Pancreas (tissue), 10 donors: Measurements from ENCODE around the gene DUSP7. TPM values are rescaled to one million over a fixed set of nuclear protein-coding genes. Genes with fewer than 3 reads are reported as not detected.

Experiments
- ATAC-seq, 4 donors: fragments of 200-7000 bp; cut with Tn5 transposase; one replicate each; pipeline versions ENCODE4 v1.8.0 to v1.9.1; 2020; ENCODE audit warnings: mild to moderate bottlenecking in 4 of 4, moderate library complexity in 4 of 4
- DNase-seq, 6 donors: peaks; one replicate each; pipeline ENCODE4 v3.0.0-alpha.2; 2020
- FAIRE-seq: peaks from 2 replicates; lab custom pipeline; 2012; peaks lifted over from hg19 to GRCh38; lab: Jason Lieb, UNC
- H3K27ac ChIP-seq, 4 donors: fragments of 200-600 bp; sonication (generic); 1 replicate in 3 of 4; 2 replicates in 1 of 4; pipeline versions ENCODE4 v1.5.0 to v1.8.0; 2020
- H3K27me3 ChIP-seq, 4 donors: fragments of 200-600 bp; one replicate each; pipeline ENCODE4 v1.8.0; 2021
- H3K36me3 ChIP-seq, 3 donors: fragments of 200-600 bp; sonication (generic) in 1 of 3; one replicate each; pipeline versions ENCODE4 v1.5.0 to v1.8.0; 2020 to 2021
- H3K4me1 ChIP-seq, 3 donors: fragments of 200-600 bp; one replicate each; pipeline ENCODE4 v1.8.0; 2021
- H3K4me3 ChIP-seq, 4 donors: fragments of 200-600 bp; sonication (generic) in 2 of 4; one replicate each; pipeline versions ENCODE4 v1.5.0 to v1.8.0; 2020 to 2021
- H3K9me3 ChIP-seq, 4 donors: fragments of 200-600 bp; one replicate each; pipeline ENCODE4 v1.8.0; 2021
- WGBS, 2 donors: extraction: QIAGEN DNeasy Blood & Tissue Kit; methylation state at CpG; one replicate each; pipeline ENCODE4 v1.1.7; 2013; 5-methylcytosine and 5-hydroxymethylcytosine counted together
- intact Hi-C, 3 donors: fragments of 100-400 bp; cut with DNase I; formaldehyde crosslinking; loops; one replicate each; pipeline versions ENCODE4 v1.11.1 to v1.14.2; 2022
- polyA plus RNA-seq, 2 donors: library from polyadenylated mRNA; stranded (reverse); fragments of 200-250 nt; gene quantifications; one replicate each; pipeline ENCODE4 v1.2.3, GENCODE V29; 2013
- total RNA-seq, 6 donors: library from RNA; stranded (reverse); fragmentation: NEBNext Ultra II Directional in 4 of 6; extraction: Animal tissue kit (Norgen Biotek cat#: 25700) in 4 of 6; gene quantifications; one replicate each; pipeline versions ENCODE4 v1.2.1 to v1.2.4, GENCODE V29; 2021 to 2023
- TF ChIP-seq, protein P1 (sequence below), 4 donors: fragments of 200-600 bp; sonication (generic) in 3 of 4; IDR thresholded peaks; one replicate each; pipeline versions ENCODE4 v1.5.0 to v1.8.0; 2021; ENCODE audit warnings: antibody characterized with exemption in 4 of 4
- donor health status: healthy with polysubstance abuse.
- donor health status: DM: no; HTN: no; CAD: no; lungs with moderate emphysema.
- donor health status: DM: no; HTN: no; CAD: no.
- donor health status: control.
- donor health status: control.
- donor health status: Bipolar disorder and iron deficiency.
- donor health status: DM: yes; HTN: yes; CAD: no.
- donor health status: DM: no; HTN: no; CAD: no.
- donor health status: DM: no; HTN: no; CAD: no.
- donor health status: DM: yes; HTN: yes; CAD: no.

DUSP7 gene, protein sequence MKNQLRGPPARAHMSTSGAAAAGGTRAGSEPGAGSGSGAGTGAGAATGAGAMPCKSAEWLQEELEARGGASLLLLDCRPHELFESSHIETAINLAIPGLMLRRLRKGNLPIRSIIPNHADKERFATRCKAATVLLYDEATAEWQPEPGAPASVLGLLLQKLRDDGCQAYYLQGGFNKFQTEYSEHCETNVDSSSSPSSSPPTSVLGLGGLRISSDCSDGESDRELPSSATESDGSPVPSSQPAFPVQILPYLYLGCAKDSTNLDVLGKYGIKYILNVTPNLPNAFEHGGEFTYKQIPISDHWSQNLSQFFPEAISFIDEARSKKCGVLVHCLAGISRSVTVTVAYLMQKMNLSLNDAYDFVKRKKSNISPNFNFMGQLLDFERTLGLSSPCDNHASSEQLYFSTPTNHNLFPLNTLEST
- total RNA-seq (1 to 10 TPM; 2.8 to 7.6 (median 4.6) TPM), polyA plus RNA-seq (1 to 10 TPM; 2.6 to 6.2 TPM)

DNA sequence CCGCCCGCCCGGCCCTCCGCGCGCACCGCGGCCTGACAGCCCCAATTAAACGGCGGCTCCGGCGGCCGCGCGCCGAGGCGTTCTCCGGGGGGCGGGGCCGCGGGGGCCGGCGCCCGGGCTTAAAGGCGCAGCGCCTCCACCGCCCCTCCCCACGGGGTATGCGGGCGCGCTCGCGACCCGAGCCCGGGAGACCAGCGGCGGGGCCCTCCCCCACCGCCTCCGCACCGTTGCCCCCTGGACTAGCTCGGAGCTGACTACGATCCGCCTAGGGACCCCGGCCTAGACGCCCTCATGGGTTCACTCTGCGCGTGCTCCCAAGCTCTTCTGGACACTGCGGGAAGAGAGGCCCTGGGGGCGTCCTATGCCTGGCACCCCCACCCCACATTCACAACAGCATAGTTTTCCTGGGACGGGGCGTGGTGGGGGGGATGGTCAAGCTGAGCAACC lies at the start of gene DUSP7:
DUSP7 (minus strand) TSS at position 51 of the 447 bp plus-strand sequence. CDS start 205 bp downstream, outside the sequence.
- WGBS, 2 donors: 0 to 1% methylated on average over 11 to 51 of the region's 51 CpGs
- FAIRE-seq: no peak
- Histone ChIP-seq H3K9me3 (no peaks in the 10 kb centered on the region), H3K4me1 (peaks cover 0 to 19% (median 3%) of the 10 kb centered on the region in 3 donors), H3K27me3 (no peaks in the 10 kb centered on the region), H3K27ac (peak within 1 kb of the TSS; percentile 70 to 90 (median 84)), H3K4me3 (peak within 1 kb of the TSS; percentile 45 to 77 (median 56)), H3K36me3 (no peaks in the 10 kb centered on the region)
- ATAC-seq: peak; percentile 66 to 72 (median 68)
- intact Hi-C loops: no loop called here
- peak in 5 of 6 donors; percentile 60 to 89 (median 67) for DNase-seq
- TF ChIP-seq, protein P1, sequence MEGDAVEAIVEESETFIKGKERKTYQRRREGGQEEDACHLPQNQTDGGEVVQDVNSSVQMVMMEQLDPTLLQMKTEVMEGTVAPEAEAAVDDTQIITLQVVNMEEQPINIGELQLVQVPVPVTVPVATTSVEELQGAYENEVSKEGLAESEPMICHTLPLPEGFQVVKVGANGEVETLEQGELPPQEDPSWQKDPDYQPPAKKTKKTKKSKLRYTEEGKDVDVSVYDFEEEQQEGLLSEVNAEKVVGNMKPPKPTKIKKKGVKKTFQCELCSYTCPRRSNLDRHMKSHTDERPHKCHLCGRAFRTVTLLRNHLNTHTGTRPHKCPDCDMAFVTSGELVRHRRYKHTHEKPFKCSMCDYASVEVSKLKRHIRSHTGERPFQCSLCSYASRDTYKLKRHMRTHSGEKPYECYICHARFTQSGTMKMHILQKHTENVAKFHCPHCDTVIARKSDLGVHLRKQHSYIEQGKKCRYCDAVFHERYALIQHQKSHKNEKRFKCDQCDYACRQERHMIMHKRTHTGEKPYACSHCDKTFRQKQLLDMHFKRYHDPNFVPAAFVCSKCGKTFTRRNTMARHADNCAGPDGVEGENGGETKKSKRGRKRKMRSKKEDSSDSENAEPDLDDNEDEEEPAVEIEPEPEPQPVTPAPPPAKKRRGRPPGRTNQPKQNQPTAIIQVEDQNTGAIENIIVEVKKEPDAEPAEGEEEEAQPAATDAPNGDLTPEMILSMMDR (IDR thresholded peaks at IDR 0.05): no peak

DNA sequence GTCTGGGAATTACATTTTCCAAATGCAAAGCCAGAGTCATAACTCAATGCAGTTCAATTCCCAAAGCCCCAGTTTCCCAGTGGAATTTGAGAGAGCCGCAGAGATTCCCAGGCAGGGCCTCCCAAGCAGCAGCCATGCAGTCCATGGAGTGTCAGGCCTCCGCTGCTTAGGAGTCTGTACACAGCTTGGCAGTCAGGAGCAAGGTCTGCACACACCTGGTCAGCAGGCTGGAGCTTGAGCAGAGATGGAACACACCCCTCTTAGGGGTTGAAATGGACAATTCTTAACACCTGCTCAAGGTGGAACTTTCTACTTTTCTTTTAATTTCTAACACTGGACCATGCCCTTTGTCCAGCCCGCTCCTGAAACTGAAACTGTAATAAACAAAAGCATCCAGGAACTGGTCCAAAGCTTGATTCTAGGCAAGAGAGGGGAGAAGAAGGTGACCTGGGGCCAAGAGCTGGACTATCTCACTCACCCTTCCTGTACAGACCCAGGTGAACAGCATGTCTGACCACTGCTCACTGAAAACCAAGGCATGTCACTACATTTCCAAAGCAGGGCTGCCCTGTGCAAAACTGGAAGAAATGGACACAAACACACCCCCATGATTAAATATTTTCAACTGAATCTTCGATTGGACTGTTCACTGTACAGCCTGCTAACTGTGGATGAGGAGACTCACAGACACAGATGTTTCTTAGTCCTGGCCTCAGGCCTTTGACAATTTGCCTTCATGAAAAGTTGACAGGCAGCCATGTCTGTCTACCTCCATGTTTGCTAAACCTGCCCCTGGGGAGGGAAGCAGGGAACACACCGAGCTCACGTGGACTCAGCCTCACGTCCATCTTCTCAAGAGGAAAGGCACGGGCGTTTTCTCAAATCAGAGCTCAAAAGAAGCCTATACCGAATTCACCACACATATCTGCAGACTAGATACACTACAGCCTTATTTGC lies 48.6 kb upstream of the DUSP7 start:
- FAIRE-seq: no peak
- H3K27me3 ChIP-seq: no peaks in the 10 kb centered on the region
- 92 to 93% methylated on average over 10 of the region's 10 CpGs for WGBS, 2 donors

DNA sequence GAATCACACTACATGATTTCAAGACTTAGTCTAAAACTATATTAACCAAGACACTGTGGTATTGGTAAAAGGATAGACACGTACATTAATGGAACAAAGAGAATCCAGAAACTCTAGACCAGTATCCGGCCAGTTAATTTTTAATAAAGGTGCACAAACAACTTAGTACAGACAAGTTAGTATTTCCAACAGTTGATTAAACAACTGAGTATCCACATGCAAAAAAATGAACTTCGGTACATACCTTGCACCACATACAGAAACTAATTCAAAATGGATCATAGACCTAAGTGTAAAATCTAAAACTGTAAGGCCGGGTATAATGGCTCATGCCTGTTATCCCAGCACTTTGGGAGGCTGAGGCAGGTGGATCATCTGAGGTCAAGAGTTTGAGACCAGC lies 46.6 kb upstream of the DUSP7 start:
- 88 to 91% methylated on average over 4 of the region's 4 CpGs for WGBS, 2 donors
- no peak for FAIRE-seq
- no peak overlapping the region for H3K4me3 ChIP-seq
- no peak for ATAC-seq
- intact Hi-C loops: no loop called here
- H3K27ac ChIP-seq: no peak overlapping the region
- H3K4me1 ChIP-seq: no peaks in the 10 kb centered on the region
- H3K36me3 ChIP-seq: no peaks in the 10 kb centered on the region
- DNase-seq: no peak
- TF ChIP-seq, protein P1 (IDR thresholded peaks at IDR 0.05): no peak
- no peaks in the 10 kb centered on the region for H3K9me3 ChIP-seq
- H3K27me3 ChIP-seq: no peaks in the 10 kb centered on the region

More for the DNA sequence above, 48.6 kb upstream of the DUSP7 start:
- TF ChIP-seq, protein P1 (IDR thresholded peaks at IDR 0.05): no peak
- ATAC-seq (no peak), DNase-seq (peak in 1 of 6 donors; percentile 3)
- Histone ChIP-seq H3K4me3 (no peak overlapping the region), H3K36me3 (no peaks in the 10 kb centered on the region), H3K4me1 (peaks cover 7 to 9% (median 8%) of the 10 kb centered on the region in 3 donors), H3K27ac (no peak overlapping the region), H3K9me3 (no peaks in the 10 kb centered on the region)
- intact Hi-C loops: no loop called here

DNA sequence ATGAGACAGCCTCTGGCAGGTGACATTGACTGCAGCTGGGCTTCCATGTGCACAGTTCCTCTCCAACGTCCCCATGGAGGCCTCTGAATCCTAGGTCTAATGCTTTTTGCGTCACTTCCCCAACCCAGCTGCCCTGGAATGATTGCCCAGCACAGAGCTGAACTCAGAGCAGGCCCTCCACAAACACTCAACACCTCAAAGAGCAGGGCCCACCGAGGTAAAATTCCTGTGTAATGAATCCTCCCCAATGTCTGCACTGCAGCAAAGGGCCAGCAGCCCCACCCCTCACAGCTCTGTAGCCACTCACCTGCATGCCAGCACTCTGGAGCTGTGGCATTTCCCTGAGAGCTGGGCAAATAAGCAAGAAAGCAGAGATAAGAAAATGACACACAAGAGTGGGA lies 42.6 kb upstream of the DUSP7 start:
- no peak for FAIRE-seq
- Histone ChIP-seq H3K9me3 (no peaks in the 10 kb centered on the region), H3K27me3 (no peaks in the 10 kb centered on the region), H3K36me3 (no peaks in the 10 kb centered on the region), H3K4me1 (no peaks in the 10 kb centered on the region), H3K27ac (no peak overlapping the region), H3K4me3 (no peak overlapping the region)
- DNase-seq: no peak
- intact Hi-C loops: no loop called here
- peak; percentile 55 to 94 (median 74) for ATAC-seq
- TF ChIP-seq, protein P1 (IDR thresholded peaks at IDR 0.05): no peak
- 46 to 49% methylated on average over 3 of the region's 3 CpGs for WGBS, 2 donors
